Panc1 (cell line): ENCODE data around the gene TNIP1. TPM values are rescaled to one million over a fixed set of nuclear protein-coding genes. Genes with fewer than 3 reads are reported as not detected.
A peak's percentile ranks its signal among the peaks of the same experiment; 100 is the strongest.

Experiments used
- ATAC-seq: fragments of 200-7000 bp; cut with Tn5 transposase; 2 replicates; pipeline ENCODE4 v1.9.1; 2020; ENCODE audit warnings: mild to moderate bottlenecking, moderate library complexity
- BruUV-seq: library from RNA; stranded (reverse); fragments of 400-500 nt; replicated peaks from 2 replicates; lab custom pipeline; 2021; lab: Mats Ljungman, UMichigan
- CTCF ChIA-PET: fragments of 300-600 bp; sonication (Branson Sonifier 250); formaldehyde crosslinking; loops from one replicate; lab custom pipeline; 2022; ENCODE audit warnings: antibody characterized with exemption; lab: Charles Lee
- POLR2A ChIA-PET: fragments of 300-600 bp; sonication (Branson Sonifier 250); formaldehyde crosslinking; loops from one replicate; lab custom pipeline; 2022; ENCODE audit warnings: antibody characterized with exemption; lab: Charles Lee
- DNase-seq: peaks from one replicate; pipeline ENCODE4 v3.0.0-alpha.2; 2010; ENCODE audit warnings: low read depth, low spot score
- H3K27ac ChIP-seq: 2 replicates; pipeline ENCODE4 v1.5.1; 2011; ENCODE audit warnings: mild to moderate bottlenecking, low read length, inconsistent platforms
- H3K27me3 ChIP-seq: fragments of 200-500 bp; sonication (Bioruptor generic); 2 replicates; pipeline ENCODE4 v1.6.0; 2014; ENCODE audit warnings: low read length, inconsistent platforms; ENCODE audit not compliant: control insufficient read depth, insufficient read depth
- H3K36me3 ChIP-seq: fragments of 200-500 bp; sonication (Bioruptor generic); 2 replicates; pipeline ENCODE4 v1.5.1; 2014; ENCODE audit warnings: inconsistent platforms, mild to moderate bottlenecking, low read length, moderate library complexity; ENCODE audit not compliant: control insufficient read depth, insufficient read depth
- H3K4me1 ChIP-seq: 2 replicates; pipeline ENCODE4 v1.5.1; 2011; ENCODE audit warnings: inconsistent platforms, mild to moderate bottlenecking, low read length, moderate library complexity; ENCODE audit not compliant: control insufficient read depth, insufficient read depth
- H3K4me3 ChIP-seq, 2 experiments: 2 replicates each; pipeline ENCODE4 v1.5.1; 2011 to 2012; ENCODE audit warnings: low read depth in 2 of 2, low read length in 2 of 2, mild to moderate bottlenecking in 2 of 2, inconsistent platforms in 1 of 2, moderate library complexity in 1 of 2
- H3K9me3 ChIP-seq: fragments of 200-500 bp; sonication (Bioruptor generic); 2 replicates; pipeline ENCODE4 v1.5.1; 2014; ENCODE audit warnings: low read depth, mild to moderate bottlenecking, inconsistent platforms, low read length, moderate library complexity; ENCODE audit not compliant: control insufficient read depth, insufficient read depth
- CTCF ChIP-seq: fragments of 450-650 bp; IDR thresholded peaks from 2 replicates; pipeline ENCODE4 v1.5.1; 2017; ENCODE audit warnings: mild to moderate bottlenecking
- POLR2AphosphoS5 ChIP-seq: IDR thresholded peaks from 2 replicates; pipeline ENCODE4 v1.6.1; 2012; ENCODE audit warnings: mild to moderate bottlenecking, low read depth, low read length, moderate library complexity
- REST ChIP-seq, 2 experiments: IDR thresholded peaks; 2 replicates each; pipeline ENCODE4 v1.6.1; 2011 to 2012; ENCODE audit warnings: low read depth in 2 of 2, control low read depth in 1 of 2, low read length in 1 of 2, mild to moderate bottlenecking in 1 of 2, moderate library complexity in 1 of 2; ENCODE audit not compliant: insufficient read depth in 1 of 2
- SIN3A ChIP-seq: IDR thresholded peaks from 2 replicates; pipeline ENCODE4 v1.6.1; 2012; ENCODE audit warnings: low read depth, mild to moderate bottlenecking, low read length, moderate library complexity, borderline replicate concordance; ENCODE audit not compliant: insufficient read depth
- TCF7L2 ChIP-seq: IDR thresholded peaks from 2 replicates; pipeline ENCODE4 v1.6.1; 2011; ENCODE audit warnings: mild to moderate bottlenecking, low read depth, low read length, inconsistent platforms
- in situ Hi-C: cut with HindIII; loops from 2 replicates; pipeline ENCODE4 v1.10.0; 2016; ENCODE audit warnings: low sequenced_read_pairs, low pct_unique_long_range_greater_than_20kb
- intact Hi-C: fragments of 100-400 bp; cut with micrococcal nuclease; formaldehyde crosslinking; loops from one replicate; pipeline ENCODE4 v1.10.0; 2022; ENCODE audit not compliant: unreplicated experiment
- total RNA-seq: library from RNA; stranded (reverse); gene quantifications from one replicate; pipeline ENCODE4 v1.2.1, GENCODE V29; 2021; ENCODE audit not compliant: unreplicated experiment

Gene TNIP1
- total RNA-seq, 1 experiment from 2014 or later = 81.9 TPM

GRCh38 chr5:151075698-151076331 lies 5.0 kb downstream of the TNIP1 start:
- H3K9me3 ChIP-seq = no peaks in the 10 kb centered on the region
- no peak overlapping the region for H3K27ac ChIP-seq
- TF ChIP-seq POLR2AphosphoS5 (no peak), CTCF (no peak)
- intact Hi-C loops (no loop called here), in situ Hi-C loops (no loop called here)
- no peak for DNase-seq
- POLR2A ChIA-PET = no interaction called here
- H3K36me3 ChIP-seq = no peaks in the 10 kb centered on the region
- H3K27me3 ChIP-seq = no peaks in the 10 kb centered on the region
- ATAC-seq = peak; percentile 32; the same call in 1 of the 2 replicates
- BruUV-seq = no TSS peak
- no peak overlapping the region for H3K4me3 ChIP-seq
- peaks cover 5% of the 10 kb centered on the region; the same call in 1 of the 2 replicates for H3K4me1 ChIP-seq
- CTCF ChIA-PET = no interaction called here

- Histone ChIP-seq H3K4me1 (no peaks in the 10 kb centered on the region; the same call in 1 of the 2 replicates), H3K36me3 (no peaks in the 10 kb centered on the region), H3K9me3 (no peaks in the 10 kb centered on the region), H3K27ac (no peak overlapping the region), H3K27me3 (no peaks in the 10 kb centered on the region), H3K4me3 (no peak overlapping the region)
- ChIA-PET POLR2A (no interaction called here), CTCF (no interaction called here)
- no peak for TF ChIP-seq REST (IDR thresholded peaks at IDR 0.05; ENCODE audit: insufficient read depth in 1 of 2, low read depth in 2 of 2, low read length in 1 of 2)
- no peak for TF ChIP-seq SIN3A
- TF ChIP-seq TCF7L2 = no peak
- no peak for TF ChIP-seq CTCF
- no peak for TF ChIP-seq POLR2AphosphoS5
- BruUV-seq = no TSS peak
- in situ Hi-C loops (no loop called here), intact Hi-C loops (no loop called here)
- ATAC-seq (no peak), DNase-seq (no peak)
Observed at GRCh38 chr5:151074557-151074956, 6.3 kb downstream of the TNIP1 start.
